Measurements from ENCODE around the gene MS4A6A. TPM values are rescaled to one million over a fixed set of nuclear protein-coding genes. Genes with fewer than 3 reads are reported as not detected.
"Not testable (repeated sequence)": the region's sequence is repeated elsewhere in the genome, so short reads cannot be mapped to it uniquely, and the experiment has no call there.

The MS4A6A gene
- polyA plus RNA-seq, 1 experiment: not detected

DNA sequence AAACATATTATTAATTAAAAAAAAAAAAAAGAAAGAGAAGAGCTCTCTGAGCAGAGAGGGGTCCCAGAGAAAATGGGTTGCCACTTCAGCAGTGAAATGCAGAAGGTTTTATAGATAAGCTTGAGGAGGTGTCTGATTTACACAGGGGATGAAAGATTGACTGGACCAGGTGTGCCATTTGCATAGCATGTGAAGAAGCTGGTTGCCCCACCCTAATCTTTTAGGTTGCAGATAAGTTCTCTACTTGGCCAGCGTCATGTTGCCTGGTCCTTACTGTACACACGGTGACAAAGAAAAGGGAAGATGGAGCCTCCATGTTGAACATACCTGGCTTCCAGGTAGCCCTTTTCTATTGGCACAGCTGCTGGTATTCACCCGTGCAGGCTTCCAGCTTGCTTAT, 53.0 kb downstream of the MS4A6A start:
- TF ChIP-seq, protein P1, sequence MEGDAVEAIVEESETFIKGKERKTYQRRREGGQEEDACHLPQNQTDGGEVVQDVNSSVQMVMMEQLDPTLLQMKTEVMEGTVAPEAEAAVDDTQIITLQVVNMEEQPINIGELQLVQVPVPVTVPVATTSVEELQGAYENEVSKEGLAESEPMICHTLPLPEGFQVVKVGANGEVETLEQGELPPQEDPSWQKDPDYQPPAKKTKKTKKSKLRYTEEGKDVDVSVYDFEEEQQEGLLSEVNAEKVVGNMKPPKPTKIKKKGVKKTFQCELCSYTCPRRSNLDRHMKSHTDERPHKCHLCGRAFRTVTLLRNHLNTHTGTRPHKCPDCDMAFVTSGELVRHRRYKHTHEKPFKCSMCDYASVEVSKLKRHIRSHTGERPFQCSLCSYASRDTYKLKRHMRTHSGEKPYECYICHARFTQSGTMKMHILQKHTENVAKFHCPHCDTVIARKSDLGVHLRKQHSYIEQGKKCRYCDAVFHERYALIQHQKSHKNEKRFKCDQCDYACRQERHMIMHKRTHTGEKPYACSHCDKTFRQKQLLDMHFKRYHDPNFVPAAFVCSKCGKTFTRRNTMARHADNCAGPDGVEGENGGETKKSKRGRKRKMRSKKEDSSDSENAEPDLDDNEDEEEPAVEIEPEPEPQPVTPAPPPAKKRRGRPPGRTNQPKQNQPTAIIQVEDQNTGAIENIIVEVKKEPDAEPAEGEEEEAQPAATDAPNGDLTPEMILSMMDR (IDR thresholded peaks at IDR 0.05; ENCODE audit: insufficient read depth, low read depth, low read length): no peak
- Histone ChIP-seq H3K4me3 (ENCODE audit: low read depth, low read length) (no peak overlapping the region), H3K27me3 (ENCODE audit: control insufficient read depth, insufficient read depth, low read length) (no peaks in the 10 kb centered on the region), H3K36me3 (ENCODE audit: control insufficient read depth, insufficient read depth, low read length) (no peaks in the 10 kb centered on the region)
- POLR2A ChIA-PET: no interaction called here
- CTCF ChIA-PET: interaction anchor here (0.6 kb wide), 1 partner anchor 385 kb away, joined by 3 read pairs; no protein-coding TSS in a partner anchor
- no peak for DNase-seq (ENCODE audit: low read depth)

DNA sequence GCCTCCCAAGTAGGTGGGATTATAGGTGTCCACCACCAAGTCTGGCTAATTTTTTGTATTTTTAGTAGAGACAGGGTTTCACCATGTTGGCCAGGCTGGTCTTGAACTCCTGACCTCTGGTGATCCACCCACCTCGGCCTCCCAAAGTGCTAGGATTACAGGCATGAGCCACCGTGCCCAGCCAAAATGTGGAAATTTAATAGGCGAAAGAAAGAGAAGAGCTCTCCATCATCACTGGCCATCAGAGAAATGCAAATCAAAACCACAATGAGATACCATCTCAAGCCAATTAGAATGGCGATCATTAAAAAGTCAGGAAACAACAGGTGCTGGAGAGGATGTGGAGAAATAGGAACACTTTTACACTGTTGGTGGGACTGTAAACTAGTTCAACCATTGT, 54.0 kb downstream of the MS4A6A start:
- H3K4me3 ChIP-seq (ENCODE audit: low read depth, low read length); H3K27me3 ChIP-seq (ENCODE audit: control insufficient read depth, insufficient read depth, low read length); CTCF ChIA-PET; H3K36me3 ChIP-seq (ENCODE audit: control insufficient read depth, insufficient read depth, low read length); DNase-seq (ENCODE audit: low read depth); POLR2A ChIA-PET: not testable (repeated sequence)

DNA sequence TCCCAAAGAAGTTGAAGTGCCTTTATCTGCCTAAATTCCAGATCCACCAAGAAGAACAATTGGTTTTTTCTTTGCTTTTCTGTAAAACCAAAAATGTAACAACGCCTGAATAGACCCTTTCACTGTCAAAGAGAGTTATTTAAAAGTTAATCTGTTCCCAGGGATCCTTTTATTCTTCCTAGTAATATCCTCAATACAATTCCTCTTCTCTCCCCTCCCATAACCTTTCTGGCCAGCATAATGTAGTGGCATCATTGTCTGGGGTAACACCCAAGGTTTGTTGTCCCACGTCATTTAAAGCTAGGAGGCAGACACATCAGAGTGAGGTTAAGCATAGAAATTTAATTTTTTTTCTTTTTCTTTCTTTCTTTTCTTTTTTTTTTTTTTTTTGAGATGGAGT, 54.5 kb downstream of the MS4A6A start:
- POLR2A ChIA-PET: no interaction called here
- Histone ChIP-seq H3K4me3 (ENCODE audit: low read depth, low read length) (no peak overlapping the region), H3K27me3 (ENCODE audit: control insufficient read depth, insufficient read depth, low read length) (no peaks in the 10 kb centered on the region), H3K36me3 (ENCODE audit: control insufficient read depth, insufficient read depth, low read length) (no peaks in the 10 kb centered on the region)
- TF ChIP-seq, protein P1 (IDR thresholded peaks at IDR 0.05; ENCODE audit: insufficient read depth, low read depth, low read length): no peak
- CTCF ChIA-PET: no interaction called here
- no peak for DNase-seq (ENCODE audit: low read depth)

DNA sequence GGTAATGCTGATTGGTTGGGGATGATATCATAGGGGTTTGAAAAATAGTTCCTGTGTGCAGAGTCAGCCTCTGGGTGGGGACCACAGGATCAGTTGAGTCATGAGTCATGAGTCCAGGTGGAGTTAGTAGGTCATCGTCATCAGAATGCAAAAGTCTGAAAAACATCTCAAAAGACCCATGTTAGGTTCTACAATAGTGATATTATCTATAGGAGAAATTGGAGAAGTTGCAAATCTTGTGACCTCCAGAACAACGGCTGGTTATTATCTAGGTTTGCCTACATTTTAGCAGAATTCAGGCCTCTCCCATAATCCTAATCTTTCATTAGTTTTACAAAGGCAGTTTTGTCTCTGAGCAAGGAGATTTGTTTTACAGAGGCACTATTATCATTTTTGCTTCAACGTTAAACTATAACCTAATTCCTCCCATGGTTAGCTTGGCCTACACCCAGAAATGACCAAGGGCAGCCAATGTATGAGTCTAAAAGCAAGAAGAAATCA, 55.5 kb downstream of the MS4A6A start:
- no peaks in the 10 kb centered on the region for H3K36me3 ChIP-seq (ENCODE audit: control insufficient read depth, insufficient read depth, low read length)
- H3K27me3 ChIP-seq (ENCODE audit: control insufficient read depth, insufficient read depth, low read length): no peaks in the 10 kb centered on the region
- TF ChIP-seq, protein P1 (IDR thresholded peaks at IDR 0.05; ENCODE audit: insufficient read depth, low read depth, low read length): no peak
- POLR2A ChIA-PET: no interaction called here
- H3K4me3 ChIP-seq (ENCODE audit: low read depth, low read length): no peak overlapping the region
- CTCF ChIA-PET: interaction anchor here (1.0 kb wide), 1 partner anchor 262 kb away, joined by 3 read pairs; no protein-coding TSS in a partner anchor
- DNase-seq (ENCODE audit: low read depth): no peak

DNA sequence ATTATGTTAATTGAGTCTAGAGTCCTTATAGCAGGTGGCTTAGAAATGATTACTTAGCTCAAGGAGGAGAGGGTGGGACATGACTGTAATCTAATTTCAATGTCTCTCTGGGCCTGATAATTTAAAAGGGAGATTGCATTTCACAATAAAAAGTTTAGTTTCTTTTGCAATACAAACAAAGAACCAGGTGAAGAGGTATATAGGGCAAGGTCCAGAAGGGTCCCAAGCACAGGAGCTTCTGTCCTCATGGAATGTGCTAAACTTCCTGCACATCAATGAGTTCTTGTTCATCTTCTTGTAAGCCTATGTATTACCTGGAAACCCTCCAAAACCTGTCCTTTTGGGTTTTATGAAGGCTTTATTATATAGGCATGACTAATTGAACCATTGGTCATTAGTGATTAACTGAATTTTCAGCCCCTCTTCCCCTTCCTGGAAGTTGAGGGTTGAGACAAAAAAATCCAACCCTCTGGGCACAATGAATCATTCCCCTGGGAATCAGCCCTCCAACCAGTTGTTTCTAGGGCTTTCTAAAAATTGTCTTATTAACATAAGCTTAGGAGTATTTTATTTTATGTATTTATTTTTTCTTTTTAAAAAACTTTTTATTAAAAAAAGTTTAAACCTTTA, 56.8 kb downstream of the MS4A6A start:
- no peak for DNase-seq (ENCODE audit: low read depth)
- Histone ChIP-seq H3K4me3 (ENCODE audit: low read depth, low read length) (no peak overlapping the region), H3K27me3 (ENCODE audit: control insufficient read depth, insufficient read depth, low read length) (no peaks in the 10 kb centered on the region), H3K36me3 (ENCODE audit: control insufficient read depth, insufficient read depth, low read length) (no peaks in the 10 kb centered on the region)
- ChIA-PET CTCF (interaction anchor here (1.0 kb wide), 1 partner anchor 260 kb away, joined by 3 read pairs; no protein-coding TSS in a partner anchor), POLR2A (no interaction called here)
- TF ChIP-seq, protein P1 (IDR thresholded peaks at IDR 0.05; ENCODE audit: insufficient read depth, low read depth, low read length): no peak
